Lung (tissue), 12 donors: ENCODE measurements around the gene ADAM12. TPM values are rescaled to one million over a fixed set of nuclear protein-coding genes. Genes with fewer than 3 reads are reported as not detected.
A peak's percentile ranks its signal among the peaks of the same experiment; 100 is the strongest.

Source experiments
- ATAC-seq: fragments of 200-7000 bp; cut with Tn5 transposase; one replicate; pipeline ENCODE4 v1.9.1; 2020; ENCODE audit warnings: moderate number of reproducible peaks; ENCODE audit not compliant: insufficient read depth, low FRiP score
- DNase-seq, 3 donors: peaks; one replicate each; pipeline ENCODE4 v3.0.0-alpha.2; 2013 to 2017
- H3K27ac ChIP-seq, 2 donors: one replicate each; pipeline ENCODE4 v1.5.1; 2013; ENCODE audit warnings: mild to moderate bottlenecking in 2 of 2, moderate library complexity in 2 of 2, control low read depth in 1 of 2, inconsistent platforms in 1 of 2, low read depth in 1 of 2, low read length in 1 of 2
- H3K27me3 ChIP-seq, 3 donors: one replicate each; pipeline ENCODE4 v1.5.1; 2013; ENCODE audit warnings: low read length in 2 of 3; ENCODE audit not compliant: control insufficient read depth in 3 of 3, insufficient read depth in 3 of 3
- H3K36me3 ChIP-seq, 4 donors: one replicate each; pipeline ENCODE4 v1.5.1; 2013; ENCODE audit warnings: low read length in 4 of 4, mild to moderate bottlenecking in 1 of 4, moderate library complexity in 1 of 4; ENCODE audit not compliant: control insufficient read depth in 4 of 4, insufficient read depth in 4 of 4
- H3K4me1 ChIP-seq, 5 donors: one replicate each; pipeline ENCODE4 v1.5.1; 2013; ENCODE audit warnings: low read length in 5 of 5, mild to moderate bottlenecking in 2 of 5, moderate library complexity in 1 of 5; ENCODE audit not compliant: control insufficient read depth in 5 of 5, insufficient read depth in 5 of 5
- H3K4me3 ChIP-seq: one replicate; pipeline ENCODE4 v1.5.1; 2013; ENCODE audit warnings: mild to moderate bottlenecking, control low read depth, moderate library complexity
- H3K9ac ChIP-seq, 2 donors: one replicate each; pipeline ENCODE4 v1.5.1; 2013; ENCODE audit warnings: low read length in 2 of 2, control low read depth in 1 of 2; ENCODE audit not compliant: insufficient read depth in 1 of 2
- H3K9me3 ChIP-seq, 4 donors: one replicate each; pipeline ENCODE4 v1.5.1; 2013; ENCODE audit warnings: low read length in 3 of 4, mild to moderate bottlenecking in 1 of 4, moderate library complexity in 1 of 4; ENCODE audit not compliant: control insufficient read depth in 4 of 4, insufficient read depth in 3 of 4
- CTCF ChIP-seq: IDR thresholded peaks from 2 replicates; pipeline ENCODE4 v1.5.1; 2012; ENCODE audit warnings: mild to moderate bottlenecking; ENCODE audit errors: control extremely low read depth, extremely low read depth
- WGBS, 2 donors: extraction: QIAGEN DNeasy Blood & Tissue Kit; methylation state at CpG; one replicate each; pipeline ENCODE4 v1.1.7; 2013; 5-methylcytosine and 5-hydroxymethylcytosine counted together
- polyA plus RNA-seq, 2 donors: library from polyadenylated mRNA; stranded (reverse); fragments of 200-250 nt; gene quantifications; one replicate each; pipeline ENCODE4 v1.2.1, GENCODE V29; 2013
- total RNA-seq, 2 donors: library from RNA; depleted of rRNA in 1 of 2; stranded (reverse); fragments of >200 nt in 1 of 2; gene quantifications; one replicate each; pipeline ENCODE4 v1.2.1, GENCODE V29; 2014 to 2021
- donor health status: control.
- donor health status: control.
- donor health status: Bipolar disorder and iron deficiency.
- donor health status: healthy.
- donor health status: DM: yes; HTN: yes; CAD: no.

ADAM12 gene
- total and polyA plus RNA-seq, 4 donors = 0.16 to 5.8 (median 0.85) TPM

GRCh38 chr10:126294451-126294850, 93.8 kb downstream of the ADAM12 start:
- H3K27ac ChIP-seq = no peak overlapping the region
- no peak for TF ChIP-seq CTCF
- H3K4me3 ChIP-seq = no peak overlapping the region
- DNase-seq (no peak), ATAC-seq (no peak)
- peak overlapping the region in 1 of 2 donors; percentile 1 for H3K9ac ChIP-seq
- H3K27me3 ChIP-seq = no peaks in the 10 kb centered on the region
- 64 to 75% methylated on average over 5 of the region's 5 CpGs for WGBS, 2 donors
- no peaks in the 10 kb centered on the region for H3K4me1 ChIP-seq
- H3K9me3 ChIP-seq = no peaks in the 10 kb centered on the region
- no peaks in the 10 kb centered on the region for H3K36me3 ChIP-seq

- TF ChIP-seq CTCF = no peak
- ATAC-seq (no peak), DNase-seq (no peak)
- Histone ChIP-seq H3K27me3 (no peaks in the 10 kb centered on the region), H3K4me1 (peaks cover 0 to 6% (median 0%) of the 10 kb centered on the region in 5 donors), H3K36me3 (no peaks in the 10 kb centered on the region), H3K9ac (no peak overlapping the region), H3K4me3 (no peak overlapping the region), H3K9me3 (peaks cover 0 to 1% (median 0%) of the 10 kb centered on the region in 4 donors), H3K27ac (no peak overlapping the region)
- 84 to 91% methylated on average over 6 of the region's 6 CpGs for WGBS, 2 donors
Measured at GRCh38 chr10:126290232-126290631, 98.0 kb downstream of the ADAM12 start.

- 91 to 93% methylated on average over 16 of the region's 16 CpGs for WGBS, 2 donors
- Histone ChIP-seq H3K27me3 (no peaks in the 10 kb centered on the region), H3K4me3 (no peak overlapping the region), H3K4me1 (peaks cover 0 to 6% (median 0%) of the 10 kb centered on the region in 5 donors), H3K9ac (no peak overlapping the region), H3K9me3 (peaks cover 0 to 1% (median 0%) of the 10 kb centered on the region in 4 donors), H3K27ac (no peak overlapping the region), H3K36me3 (no peaks in the 10 kb centered on the region)
- DNase-seq = no peak
- ATAC-seq = no peak
- no peak for TF ChIP-seq CTCF
Measured at GRCh38 chr10:126288547-126289493, 99.5 kb downstream of the ADAM12 start.
